H9 (cell line): ENCODE data around the gene KIF26B. TPM values are rescaled to one million over a fixed set of nuclear protein-coding genes. Genes with fewer than 3 reads are reported as not detected.

Source experiments
- DNase-seq: peaks from one replicate; pipeline ENCODE4 v3.0.0-alpha.2; 2017
- H2AFZ ChIP-seq: one replicate; pipeline ENCODE4 v1.6.1; 2013; ENCODE audit warnings: mild to moderate bottlenecking, low read length, control low read depth, moderate library complexity
- H2AK5ac ChIP-seq: 2 replicates; pipeline ENCODE4 v1.6.1; 2013; ENCODE audit warnings: low read length, control low read depth, mixed read lengths; ENCODE audit not compliant: insufficient read length
- H2BK120ac ChIP-seq: one replicate; pipeline ENCODE4 v1.6.1; 2013; ENCODE audit warnings: low read depth, mild to moderate bottlenecking, low read length, control low read depth, inconsistent platforms; ENCODE audit not compliant: poor library complexity, severe bottlenecking
- H2BK12ac ChIP-seq: 2 replicates; pipeline ENCODE4 v1.6.1; 2013; ENCODE audit warnings: low read length, control low read depth, mixed read lengths, low read depth; ENCODE audit not compliant: insufficient read length
- H2BK15ac ChIP-seq: 2 replicates; pipeline ENCODE4 v1.6.1; 2013; ENCODE audit warnings: low read depth, low read length, control low read depth
- H2BK20ac ChIP-seq: one replicate; pipeline ENCODE4 v1.6.1; 2013; ENCODE audit warnings: low read depth, mild to moderate bottlenecking, low read length, control low read depth, inconsistent platforms; ENCODE audit not compliant: poor library complexity, severe bottlenecking
- H2BK5ac ChIP-seq: 2 replicates; pipeline ENCODE4 v1.6.1; 2013; ENCODE audit warnings: low read length, control low read depth, mixed read lengths; ENCODE audit not compliant: insufficient read length
- H3K14ac ChIP-seq: 2 replicates; pipeline ENCODE4 v1.6.1; 2013; ENCODE audit warnings: low read length, control low read depth; ENCODE audit not compliant: insufficient read depth
- H3K18ac ChIP-seq: 2 replicates; pipeline ENCODE4 v1.6.1; 2013; ENCODE audit warnings: low read depth, mild to moderate bottlenecking, mixed read lengths, low read length, control low read depth; ENCODE audit not compliant: insufficient read length
- H3K23ac ChIP-seq: 2 replicates; pipeline ENCODE4 v1.6.1; 2013; ENCODE audit warnings: low read length, control low read depth, mixed read lengths, low read depth; ENCODE audit not compliant: insufficient read length
- H3K23me2 ChIP-seq: 2 replicates; pipeline ENCODE4 v1.6.1; 2013; ENCODE audit warnings: low read depth, mild to moderate bottlenecking, mixed read lengths, low read length, control low read depth; ENCODE audit not compliant: insufficient read length, poor library complexity, severe bottlenecking
- H3K27ac ChIP-seq: 2 replicates; pipeline ENCODE4 v1.5.1; 2013; ENCODE audit warnings: low read length, control low read depth, mixed read lengths, low read depth; ENCODE audit not compliant: insufficient read length
- H3K27me3 ChIP-seq: 2 replicates; pipeline ENCODE4 v1.6.1; 2013; ENCODE audit warnings: low read length, control low read depth, inconsistent platforms; ENCODE audit not compliant: insufficient read depth
- H3K4ac ChIP-seq: 2 replicates; pipeline ENCODE4 v1.6.1; 2013; ENCODE audit warnings: low read depth, mild to moderate bottlenecking, control low read depth, inconsistent platforms, low read length, moderate library complexity
- H3K4me1 ChIP-seq: 2 replicates; pipeline ENCODE4 v1.6.1; 2013; ENCODE audit warnings: low read length, control low read depth, inconsistent platforms; ENCODE audit not compliant: insufficient read depth
- H3K4me2 ChIP-seq: 2 replicates; pipeline ENCODE4 v1.6.1; 2013; ENCODE audit warnings: low read length, control low read depth, mixed read lengths; ENCODE audit not compliant: insufficient read length, insufficient read depth
- H3K56ac ChIP-seq: 2 replicates; pipeline ENCODE4 v1.6.1; 2013; ENCODE audit warnings: low read depth, mild to moderate bottlenecking, mixed read lengths, low read length, control low read depth; ENCODE audit not compliant: insufficient read length
- H3K79me1 ChIP-seq: 2 replicates; pipeline ENCODE4 v1.6.1; 2013; ENCODE audit warnings: low read depth, mild to moderate bottlenecking, moderate library complexity, low read length, control low read depth, inconsistent platforms; ENCODE audit not compliant: insufficient read depth, poor library complexity, severe bottlenecking
- H3K79me2 ChIP-seq: 2 replicates; pipeline ENCODE4 v1.6.1; 2013; ENCODE audit warnings: low read length, control low read depth, inconsistent platforms; ENCODE audit not compliant: insufficient read depth
- H3K9ac ChIP-seq: 2 replicates; pipeline ENCODE4 v1.6.1; 2013; ENCODE audit warnings: low read length, control low read depth, mixed read lengths; ENCODE audit not compliant: insufficient read length; ENCODE audit errors: extremely low read depth
- H3K9me3 ChIP-seq: one replicate; pipeline ENCODE4 v1.6.1; 2013; ENCODE audit warnings: low read depth, low read length, inconsistent platforms; ENCODE audit not compliant: control insufficient read depth
- H3T11ph ChIP-seq: one replicate; pipeline ENCODE4 v1.6.1; 2013; ENCODE audit warnings: mild to moderate bottlenecking, low read length, control low read depth, inconsistent platforms
- H4K20me1 ChIP-seq: one replicate; pipeline ENCODE4 v1.6.1; 2013; ENCODE audit not compliant: control insufficient read depth, insufficient read length, insufficient read depth
- H4K5ac ChIP-seq: 2 replicates; pipeline ENCODE4 v1.6.1; 2013; ENCODE audit warnings: low read depth, mild to moderate bottlenecking, mixed read lengths, low read length, control low read depth; ENCODE audit not compliant: insufficient read length
- H4K8ac ChIP-seq: replicated peaks from 2 replicates; pipeline ENCODE4 v1.6.1; 2013; ENCODE audit warnings: low read length, control low read depth, mixed read lengths, low read depth; ENCODE audit not compliant: insufficient read length
- H4K91ac ChIP-seq: 2 replicates; pipeline ENCODE4 v1.6.1; 2013; ENCODE audit warnings: low read depth, mild to moderate bottlenecking, moderate library complexity, mixed read lengths, low read length, control low read depth; ENCODE audit not compliant: insufficient read length
- H3K27ac Mint-ChIP-seq, 3 experiments: 2 replicates in 2 of 3; 3 replicates in 1 of 3; pipeline ENCODE4 v1.8.0; 2020 to 2021; ENCODE audit warnings: mixed read lengths in 3 of 3, mild to moderate bottlenecking in 1 of 3, moderate library complexity in 1 of 3
- H3K27me3 Mint-ChIP-seq: 2 replicates; pipeline ENCODE4 v1.8.0; 2021; ENCODE audit warnings: low read depth, mild to moderate bottlenecking, moderate library complexity, mixed read lengths
- H3K36me3 Mint-ChIP-seq, 3 experiments: 2 replicates in 2 of 3; 3 replicates in 1 of 3; pipeline ENCODE4 v1.8.0; 2020 to 2021; ENCODE audit warnings: low read depth in 3 of 3, mixed read lengths in 3 of 3; ENCODE audit not compliant: insufficient read depth in 1 of 3
- H3K4me1 Mint-ChIP-seq, 2 experiments: 2 replicates each; pipeline ENCODE4 v1.8.0; 2020; ENCODE audit warnings: mixed read lengths in 2 of 2
- H3K4me3 Mint-ChIP-seq, 2 experiments: 2 replicates in 1 of 2; 3 replicates in 1 of 2; pipeline ENCODE4 v1.8.0; 2020 to 2021; ENCODE audit warnings: mild to moderate bottlenecking in 2 of 2, mixed read lengths in 2 of 2, moderate library complexity in 1 of 2
- H3K9me3 Mint-ChIP-seq, 2 experiments: 2 replicates in 1 of 2; 3 replicates in 1 of 2; pipeline ENCODE4 v1.8.0; 2020; ENCODE audit warnings: mild to moderate bottlenecking in 2 of 2, mixed read lengths in 2 of 2, moderate library complexity in 1 of 2
- WGBS: extraction: QIAGEN DNeasy Blood & Tissue Kit; methylation state at CpG from one replicate; pipeline ENCODE4 v1.1.7; 2013; ENCODE audit warnings: missing lambda C conversion rate, low lambda C conversion rate, mixed read lengths; ENCODE audit not compliant: insufficient read length; ENCODE audit errors: extremely low coverage; 5-methylcytosine and 5-hydroxymethylcytosine counted together
- total RNA-seq: library from RNA; stranded (reverse); gene quantifications from 2 replicates; pipeline ENCODE4 v1.2.1, GENCODE V29; 2021
- TF ChIP-seq, protein P1 (sequence below): fragments of 200-600 bp; sonication (generic); conservative IDR thresholded peaks from 3 replicates; pipeline ENCODE4 v1.8.0; 2021; ENCODE audit warnings: antibody characterized with exemption, mild to moderate bottlenecking

KIF26B gene
- total RNA-seq, 1 experiment from 2014 or later, result 0.13 TPM

DNA sequence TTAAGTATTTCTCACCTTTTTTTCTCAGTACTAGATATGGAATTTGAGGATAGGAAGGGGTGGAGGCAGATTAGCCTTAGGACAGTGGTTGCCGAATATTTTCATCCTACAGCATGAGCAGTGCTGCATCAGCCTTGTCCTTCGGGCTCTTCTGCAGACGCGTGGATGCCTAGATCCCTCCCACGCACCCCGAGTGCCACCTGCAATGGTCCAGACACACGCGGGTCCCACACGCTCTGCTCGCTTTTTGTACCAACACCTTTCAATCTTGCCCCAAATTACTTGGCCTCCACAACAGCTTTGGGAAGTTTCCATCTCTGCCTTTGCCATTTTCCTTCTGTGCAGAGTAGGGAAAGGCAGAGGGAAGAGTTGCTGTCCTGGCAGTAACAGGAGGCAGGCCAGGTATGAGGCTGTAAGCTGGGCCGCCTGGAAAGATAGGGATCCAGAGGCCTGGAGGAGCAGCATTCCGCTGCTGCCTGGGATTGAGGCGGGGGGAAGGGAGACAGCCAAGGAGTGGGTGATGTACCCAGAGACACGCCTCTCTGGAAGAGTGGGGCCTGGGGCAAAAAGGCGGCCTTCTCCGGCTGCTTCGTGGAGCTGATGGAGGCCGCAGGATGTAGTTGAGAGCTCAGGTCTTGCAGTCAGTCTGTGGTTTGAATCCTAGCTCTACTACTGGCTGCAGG is 467.7 kb downstream of the KIF26B start:
- Histone ChIP-seq H4K5ac (no peak overlapping the region), H2AFZ (no peak overlapping the region), H2BK20ac (no peak overlapping the region), H3K9ac (no peak overlapping the region), H2BK12ac (no peak overlapping the region), H3K4ac (no peak overlapping the region), H4K20me1 (no peaks in the 10 kb centered on the region), H3K79me1 (no peaks in the 10 kb centered on the region), H2BK15ac (no peak overlapping the region), H3T11ph (no peak overlapping the region), H2BK5ac (no peak overlapping the region), H3K56ac (no peak overlapping the region), H3K4me2 (no peak overlapping the region), H3K23me2 (no peaks in the 10 kb centered on the region), H2AK5ac (no peak overlapping the region), H3K18ac (no peak overlapping the region), H3K27me3 (no peaks in the 10 kb centered on the region), H3K9me3 (no peaks in the 10 kb centered on the region), H3K14ac (no peak overlapping the region; the same call in 1 of the 2 replicates), H4K91ac (no peak overlapping the region), H4K8ac (no peak overlapping the region), H3K4me1 (no peaks in the 10 kb centered on the region), H2BK120ac (no peak overlapping the region), H3K23ac (no peak overlapping the region), H3K79me2 (no peaks in the 10 kb centered on the region), H3K27ac (no peak overlapping the region)
- DNase-seq, result peak; percentile 71
- Mint-ChIP-seq H3K36me3 (no peaks in the 10 kb centered on the region), H3K9me3 (no peaks in the 10 kb centered on the region), H3K4me1 (peaks cover 6 to 13% of the 10 kb centered on the region in 2 experiments; a peak in 3 of 4 replicates), H3K27ac (no peak overlapping the region), H3K4me3 (no peak overlapping the region), H3K27me3 (no peaks in the 10 kb centered on the region; the same call in 1 of the 2 replicates)
- TF ChIP-seq, protein P1, sequence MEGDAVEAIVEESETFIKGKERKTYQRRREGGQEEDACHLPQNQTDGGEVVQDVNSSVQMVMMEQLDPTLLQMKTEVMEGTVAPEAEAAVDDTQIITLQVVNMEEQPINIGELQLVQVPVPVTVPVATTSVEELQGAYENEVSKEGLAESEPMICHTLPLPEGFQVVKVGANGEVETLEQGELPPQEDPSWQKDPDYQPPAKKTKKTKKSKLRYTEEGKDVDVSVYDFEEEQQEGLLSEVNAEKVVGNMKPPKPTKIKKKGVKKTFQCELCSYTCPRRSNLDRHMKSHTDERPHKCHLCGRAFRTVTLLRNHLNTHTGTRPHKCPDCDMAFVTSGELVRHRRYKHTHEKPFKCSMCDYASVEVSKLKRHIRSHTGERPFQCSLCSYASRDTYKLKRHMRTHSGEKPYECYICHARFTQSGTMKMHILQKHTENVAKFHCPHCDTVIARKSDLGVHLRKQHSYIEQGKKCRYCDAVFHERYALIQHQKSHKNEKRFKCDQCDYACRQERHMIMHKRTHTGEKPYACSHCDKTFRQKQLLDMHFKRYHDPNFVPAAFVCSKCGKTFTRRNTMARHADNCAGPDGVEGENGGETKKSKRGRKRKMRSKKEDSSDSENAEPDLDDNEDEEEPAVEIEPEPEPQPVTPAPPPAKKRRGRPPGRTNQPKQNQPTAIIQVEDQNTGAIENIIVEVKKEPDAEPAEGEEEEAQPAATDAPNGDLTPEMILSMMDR, result no peak
- WGBS, result no CpG with 5 or more reads among the region's 18 CpGs
